ENCODE measurements around the gene TNF. TPM values are rescaled to one million over a fixed set of nuclear protein-coding genes. Genes with fewer than 3 reads are reported as not detected.

TNF gene
- total RNA-seq, 5 donors from 2014 or later (not counting 1 experiment from before 2014, with no cell fraction given): 13.8 to 28.0 (median 25.0) TPM

- Mint-ChIP-seq H3K27ac (no peak overlapping the region), H3K4me3 (no peak overlapping the region), H3K27me3 (no peaks in the 10 kb centered on the region), H3K9me3 (no peaks in the 10 kb centered on the region), H3K36me3 (peaks cover 76% of the 10 kb centered on the region), H3K4me1 (peaks cover 36 to 46% (median 41%) of the 10 kb centered on the region in 3 donors)
- Histone ChIP-seq H3K27ac (ENCODE audit: low read length) (no peak overlapping the region), H3K4me3 (ENCODE audit: control insufficient read depth in 1 of 2, extremely low read depth in 1 of 2, low read length in 1 of 2) (no peak overlapping the region), H3K36me3 (ENCODE audit: control insufficient read depth in 2 of 2, extremely low read depth in 1 of 2, insufficient read depth in 1 of 2, low read length in 1 of 2) (peaks cover 18 to 96% of the 10 kb centered on the region in 2 donors), H3K4me1 (ENCODE audit: control insufficient read depth in 1 of 2, extremely low read depth in 1 of 2, insufficient read depth in 2 of 2, low read length in 2 of 2) (peaks cover 9 to 18% of the 10 kb centered on the region in 2 experiments), H3K9me3 (no peaks in the 10 kb centered on the region), H3K27me3 (replicated peaks in 1 of 2; ENCODE audit: control insufficient read depth in 2 of 2, extremely low read depth in 1 of 2, insufficient read depth in 2 of 2, low read length in 1 of 2) (no peaks in the 10 kb centered on the region)
- ATAC-seq (replicated peaks in 1 of 4): no peak
- 92% methylated on average over 21 of the region's 24 CpGs for WGBS (ENCODE audit: insufficient coverage)
- ChIA-PET POLR2A (no interaction called here), CTCF (no interaction called here)
- DNase-seq: no peak
Observed at GRCh38 chr6:31534521-31535040, 40.8 kb upstream of the TNF start.

- CTCF ChIA-PET: no interaction called here
- no peak for ATAC-seq (replicated peaks in 1 of 4)
- Mint-ChIP-seq H3K9me3 (no peaks in the 10 kb centered on the region), H3K36me3 (peaks cover 75% of the 10 kb centered on the region), H3K4me1 (peaks cover 48 to 53% (median 52%) of the 10 kb centered on the region in 3 donors), H3K4me3 (no peak overlapping the region), H3K27me3 (no peaks in the 10 kb centered on the region), H3K27ac (no peak overlapping the region)
- no peaks in the 10 kb centered on the region for H3K9me3 ChIP-seq
- WGBS (ENCODE audit: insufficient coverage): no CpG with 5 or more reads among the region's 2 CpGs
- H3K4me3 ChIP-seq (ENCODE audit: control insufficient read depth in 1 of 2, extremely low read depth in 1 of 2, low read length in 1 of 2): no peak overlapping the region
- POLR2A ChIA-PET: interaction anchor here in 1 of 2 donors (0.6 kb wide), 2 partner anchors 104 to 622 kb away, joined by 3 to 5 read pairs; no protein-coding TSS in a partner anchor
- H3K27ac ChIP-seq (ENCODE audit: low read length): no peak overlapping the region
- DNase-seq: no peak
- H3K4me1 ChIP-seq (ENCODE audit: control insufficient read depth in 1 of 2, extremely low read depth in 1 of 2, insufficient read depth in 2 of 2, low read length in 2 of 2): peaks cover 21 to 30% of the 10 kb centered on the region in 2 experiments
- peaks cover 16 to 96% of the 10 kb centered on the region in 2 donors for H3K36me3 ChIP-seq (ENCODE audit: control insufficient read depth in 2 of 2, extremely low read depth in 1 of 2, insufficient read depth in 1 of 2, low read length in 1 of 2)
- no peaks in the 10 kb centered on the region for H3K27me3 ChIP-seq (replicated peaks in 1 of 2; ENCODE audit: control insufficient read depth in 2 of 2, extremely low read depth in 1 of 2, insufficient read depth in 2 of 2, low read length in 1 of 2)
Observed at GRCh38 chr6:31535538-31536324, 39.6 kb upstream of the TNF start.

- Histone ChIP-seq H3K27ac (ENCODE audit: low read length) (peak overlapping the region; percentile 99), H3K36me3 (ENCODE audit: control insufficient read depth in 2 of 2, extremely low read depth in 1 of 2, insufficient read depth in 1 of 2, low read length in 1 of 2) (peaks cover 11 to 65% of the 10 kb centered on the region in 2 donors), H3K4me1 (ENCODE audit: control insufficient read depth in 1 of 2, extremely low read depth in 1 of 2, insufficient read depth in 2 of 2, low read length in 2 of 2) (peaks cover 25 to 44% of the 10 kb centered on the region in 2 experiments), H3K27me3 (replicated peaks in 1 of 2; ENCODE audit: control insufficient read depth in 2 of 2, extremely low read depth in 1 of 2, insufficient read depth in 2 of 2, low read length in 1 of 2) (no peaks in the 10 kb centered on the region), H3K9me3 (no peaks in the 10 kb centered on the region), H3K4me3 (ENCODE audit: control insufficient read depth in 1 of 2, extremely low read depth in 1 of 2, low read length in 1 of 2) (no peak overlapping the region)
- peaks cover 56% of the 10 kb centered on the region for H3K36me3 Mint-ChIP-seq
- peak overlapping the region; percentile 96 to 99 (median 97) for H3K4me3 Mint-ChIP-seq
- peak overlapping the region; percentile 99 for H3K27ac Mint-ChIP-seq
- no peak for ATAC-seq (replicated peaks in 1 of 4)
- peak in 2 of 35 experiments; percentile 17 to 23 for DNase-seq
- POLR2A ChIA-PET: interaction anchor here (0.5 to 1.1 kb wide), 2 partner anchors 11 to 42 kb away, joined by 3 to 5 read pairs; no protein-coding TSS in a partner anchor
- H3K27me3 Mint-ChIP-seq: no peaks in the 10 kb centered on the region
- no peaks in the 10 kb centered on the region for H3K9me3 Mint-ChIP-seq
- CTCF ChIA-PET: interaction anchor here in 1 of 2 donors (0.6 to 6.2 kb wide), 2 partner anchors 48 to 59 kb away, joined by 3 to 40 read pairs; no protein-coding TSS in a partner anchor
- WGBS (ENCODE audit: insufficient coverage): 0% methylated on average over 1 of the region's 6 CpGs
- H3K4me1 Mint-ChIP-seq: peaks cover 61 to 64% (median 62%) of the 10 kb centered on the region in 3 donors
Observed at GRCh38 chr6:31538805-31539400, 36.5 kb upstream of the TNF start.

GRCh38 chr6:31540640-31541039 is 34.7 kb upstream of the TNF start:
- H3K27ac Mint-ChIP-seq: peak overlapping the region; percentile 99
- Histone ChIP-seq H3K27ac (ENCODE audit: low read length) (peak overlapping the region; percentile 99), H3K4me3 (ENCODE audit: control insufficient read depth in 1 of 2, extremely low read depth in 1 of 2, low read length in 1 of 2) (peak overlapping the region; percentile 87 to 99), H3K9me3 (no peaks in the 10 kb centered on the region), H3K36me3 (ENCODE audit: control insufficient read depth in 2 of 2, extremely low read depth in 1 of 2, insufficient read depth in 1 of 2, low read length in 1 of 2) (peaks cover 11 to 47% of the 10 kb centered on the region in 2 donors), H3K4me1 (ENCODE audit: control insufficient read depth in 1 of 2, extremely low read depth in 1 of 2, insufficient read depth in 2 of 2, low read length in 2 of 2) (peaks cover 25 to 40% of the 10 kb centered on the region in 2 experiments), H3K27me3 (replicated peaks in 1 of 2; ENCODE audit: control insufficient read depth in 2 of 2, extremely low read depth in 1 of 2, insufficient read depth in 2 of 2, low read length in 1 of 2) (no peaks in the 10 kb centered on the region)
- no peak for ATAC-seq (replicated peaks in 1 of 4)
- H3K4me3 Mint-ChIP-seq: peak overlapping the region; percentile 96 to 99 (median 97)
- no peak for DNase-seq
- ChIA-PET CTCF (interaction anchor here (0.8 to 6.2 kb wide), 7 partner anchors 43 to 824 kb away, joined by 3 to 40 read pairs (median 5); partner anchors contain the start of genes BAG6 (in 1 of the 2) and MDC1 (in 1 of the 2)), POLR2A (interaction anchor here in 1 of 2 donors (0.8 to 1.0 kb wide), 2 partner anchors 78 to 141 kb away, joined by 3 read pairs; no protein-coding TSS in a partner anchor)
- 20% methylated on average over 1 of the region's 4 CpGs for WGBS (ENCODE audit: insufficient coverage)
- H3K9me3 Mint-ChIP-seq: no peaks in the 10 kb centered on the region
- peaks cover 42% of the 10 kb centered on the region for H3K36me3 Mint-ChIP-seq
- H3K27me3 Mint-ChIP-seq: no peaks in the 10 kb centered on the region
- peaks cover 57 to 62% (median 60%) of the 10 kb centered on the region in 3 donors for H3K4me1 Mint-ChIP-seq

- H3K36me3 ChIP-seq (ENCODE audit: control insufficient read depth in 2 of 2, extremely low read depth in 1 of 2, insufficient read depth in 1 of 2, low read length in 1 of 2): peaks cover 11 to 42% of the 10 kb centered on the region in 2 donors
- Mint-ChIP-seq H3K36me3 (peaks cover 37% of the 10 kb centered on the region), H3K9me3 (no peaks in the 10 kb centered on the region), H3K27ac (peak overlapping the region; percentile 99), H3K4me1 (peaks cover 52 to 62% (median 56%) of the 10 kb centered on the region in 3 donors), H3K27me3 (no peaks in the 10 kb centered on the region), H3K4me3 (peak overlapping the region; percentile 96 to 99 (median 97))
- ChIA-PET POLR2A (interaction anchor here (0.6 to 1.2 kb wide), 16 partner anchors 9 to 357 kb away, joined by 3 to 5 read pairs (median 3); partner anchors contain the start of genes BAG6 (in 1 of the 2) and MICB (in 1 of the 2)), CTCF (interaction anchor here (0.6 to 6.2 kb wide), 15 partner anchors 10 to 824 kb away, joined by 3 to 40 read pairs (median 4); partner anchors contain the start of genes BAG6 (in 1 of the 2), LTA (in 1 of the 2), MDC1 (in 1 of the 2) and MICB (in 1 of the 2))
- ATAC-seq (replicated peaks in 1 of 4): peak; percentile 29 to 44 (median 38)
- DNase-seq: peak; percentile 53 to 90 (median 81)
- 0% methylated on average over 5 of the region's 21 CpGs for WGBS (ENCODE audit: insufficient coverage)
- no peaks in the 10 kb centered on the region for H3K9me3 ChIP-seq
- H3K27me3 ChIP-seq (replicated peaks in 1 of 2; ENCODE audit: control insufficient read depth in 2 of 2, extremely low read depth in 1 of 2, insufficient read depth in 2 of 2, low read length in 1 of 2): no peaks in the 10 kb centered on the region
- H3K4me1 ChIP-seq (ENCODE audit: control insufficient read depth in 1 of 2, extremely low read depth in 1 of 2, insufficient read depth in 2 of 2, low read length in 2 of 2): peaks cover 25 to 42% of the 10 kb centered on the region in 2 experiments
- peak overlapping the region; percentile 99 for H3K27ac ChIP-seq (ENCODE audit: low read length)
- peak overlapping the region; percentile 87 to 99 for H3K4me3 ChIP-seq (ENCODE audit: control insufficient read depth in 1 of 2, extremely low read depth in 1 of 2, low read length in 1 of 2)
Observed at GRCh38 chr6:31541059-31541657, 34.2 kb upstream of the TNF start.

Measured in T-cell (primary cell).